HCT116 (cell line): ENCODE data around the gene TIMM10. TPM values are rescaled to one million over a fixed set of nuclear protein-coding genes. Genes with fewer than 3 reads are reported as not detected.

Experiments
- ATAC-seq: fragments of 200-7000 bp; cut with Tn5 transposase; 2 replicates; pipeline ENCODE4 v1.9.1; 2020; ENCODE audit warnings: mild to moderate bottlenecking, moderate library complexity
- BruUV-seq: library from RNA; stranded (reverse); fragments of 400-500 nt; replicated peaks from 2 replicates; lab custom pipeline; 2021; lab: Mats Ljungman, UMichigan
- CTCF ChIA-PET: fragments of 300-600 bp; sonication (Branson Sonifier 250); formaldehyde crosslinking; loops from one replicate; lab custom pipeline; 2021; ENCODE audit warnings: antibody characterized with exemption; lab: Charles Lee
- POLR2A ChIA-PET: fragments of 300-600, 350-600 bp; sonication (Branson Sonifier 250); formaldehyde crosslinking; loops from one replicate; lab custom pipeline; 2021; ENCODE audit warnings: antibody characterized with exemption; lab: Charles Lee
- RAD21 ChIA-PET, 2 experiments: fragments of 300-600 bp; sonication (Branson Sonifier 250); formaldehyde crosslinking; loops; one replicate each; lab custom pipeline; 2023; ENCODE audit warnings: low total read pairs in 2 of 2; ENCODE audit not compliant: uncharacterized antibody in 2 of 2, unreplicated experiment in 2 of 2, low non-redundant PET in 1 of 2; lab: Charles Lee
- DNase-seq: peaks from one replicate; pipeline ENCODE4 v3.0.0-alpha.2; 2010; ENCODE audit warnings: low read depth, low spot score
- H2AFZ ChIP-seq: fragments of 200-600 bp; shearing (Covaris generic), sonication (generic); 2 replicates; pipeline ENCODE4 v1.6.1; 2017; ENCODE audit warnings: low read depth, mixed run types, mixed read lengths, antibody characterized with exemption, low read length; ENCODE audit not compliant: poor library complexity, severe bottlenecking
- H3K27ac ChIP-seq: 2 replicates; pipeline ENCODE4 v1.5.1; 2012; ENCODE audit warnings: low read depth, low read length
- H3K27me3 ChIP-seq: fragments of 200-600 bp; sonication (generic); 2 replicates; pipeline ENCODE4 v1.6.1; 2016; ENCODE audit warnings: mixed run types, low read length, mixed read lengths; ENCODE audit not compliant: insufficient read depth
- H3K36me3 ChIP-seq, 2 experiments: fragments of 200-500 bp in 1 of 2; fragments of 200-600 bp in 1 of 2; sonication (Bioruptor generic) in 1 of 2; sonication (generic) in 1 of 2; 2 replicates each; pipeline versions ENCODE4 v1.5.1 to v1.6.1; 2014 to 2016; ENCODE audit warnings: low read length in 2 of 2, inconsistent platforms in 1 of 2, mixed read lengths in 1 of 2, mixed run types in 1 of 2; ENCODE audit not compliant: insufficient read depth in 2 of 2, control insufficient read depth in 1 of 2
- H3K4me1 ChIP-seq, 2 experiments: fragments of 200-600 bp in 1 of 2; sonication (generic) in 1 of 2; 2 replicates each; pipeline versions ENCODE4 v1.5.1 to v1.6.1; 2012 to 2017; ENCODE audit warnings: low read length in 2 of 2, inconsistent platforms in 1 of 2, mild to moderate bottlenecking in 1 of 2, mixed read lengths in 1 of 2, mixed run types in 1 of 2, moderate library complexity in 1 of 2; ENCODE audit not compliant: insufficient read depth in 2 of 2, control insufficient read depth in 1 of 2
- H3K4me2 ChIP-seq: fragments of 200-600 bp; sonication (generic); 2 replicates; pipeline ENCODE4 v1.6.1; 2017; ENCODE audit warnings: mixed run types, low read length, mixed read lengths
- H3K4me3 ChIP-seq, 2 experiments: fragments of 200-600 bp in 1 of 2; sonication (generic) in 1 of 2; replicated peaks in 1 of 2; 2 replicates each; pipeline ENCODE4 v1.5.1; 2011 to 2016; ENCODE audit warnings: low read length in 2 of 2, control low read depth in 1 of 2, low read depth in 1 of 2, mild to moderate bottlenecking in 1 of 2, mixed read lengths in 1 of 2, mixed run types in 1 of 2
- H3K79me2 ChIP-seq: fragments of 200-600 bp; sonication (generic); 2 replicates; pipeline ENCODE4 v1.6.1; 2017; ENCODE audit warnings: mild to moderate bottlenecking, mixed run types, low read length, moderate library complexity, mixed read lengths; ENCODE audit not compliant: insufficient read depth
- H3K9ac ChIP-seq: fragments of 200-600 bp; sonication (generic); 2 replicates; pipeline ENCODE4 v1.6.1; 2016; ENCODE audit warnings: low read length, mixed read lengths
- H3K9me2 ChIP-seq: fragments of 200-600 bp; sonication (generic), shearing (Covaris generic); 2 replicates; pipeline ENCODE4 v1.6.1; 2017; ENCODE audit warnings: mixed run types, mild to moderate bottlenecking, moderate library complexity; ENCODE audit not compliant: insufficient read depth
- H3K9me3 ChIP-seq, 2 experiments: fragments of 200-500 bp in 1 of 2; fragments of 200-600 bp in 1 of 2; sonication (Bioruptor generic) in 1 of 2; sonication (generic) in 1 of 2; 2 replicates each; pipeline ENCODE4 v1.6.1; 2014 to 2017; ENCODE audit warnings: low read length in 2 of 2, mixed read lengths in 2 of 2, inconsistent platforms in 1 of 2, low read depth in 1 of 2, mild to moderate bottlenecking in 1 of 2, mixed run types in 1 of 2, moderate library complexity in 1 of 2; ENCODE audit not compliant: control insufficient read depth in 1 of 2, insufficient read depth in 1 of 2
- H4K20me1 ChIP-seq: fragments of 200-600 bp; sonication (generic), shearing (Covaris generic); 2 replicates; pipeline ENCODE4 v1.6.1; 2017; ENCODE audit warnings: mixed run types, mild to moderate bottlenecking, moderate library complexity; ENCODE audit not compliant: insufficient read depth
- CBX3 ChIP-seq: IDR thresholded peaks from 2 replicates; pipeline ENCODE4 v1.6.1; 2012; ENCODE audit warnings: low read depth
- CEBPB ChIP-seq: IDR thresholded peaks from 2 replicates; pipeline ENCODE4 v1.6.1; 2012; ENCODE audit warnings: low read depth
- EGR1 ChIP-seq: IDR thresholded peaks from 2 replicates; pipeline ENCODE4 v1.6.1; 2012; ENCODE audit warnings: low read depth
- EZH2 ChIP-seq: fragments of 200-600 bp; sonication (generic); IDR thresholded peaks from 2 replicates; pipeline ENCODE4 v1.6.1; 2017; ENCODE audit warnings: antibody characterized with exemption, mixed run types
- FOSL1 ChIP-seq: IDR thresholded peaks from 2 replicates; pipeline ENCODE4 v1.6.1; 2012; ENCODE audit warnings: low read depth
- JUND ChIP-seq: IDR thresholded peaks from 2 replicates; pipeline ENCODE4 v1.6.1; 2012
- RAD21 ChIP-seq: IDR thresholded peaks from 2 replicates; pipeline ENCODE4 v1.6.1; 2012; ENCODE audit warnings: low read depth, mild to moderate bottlenecking
- SIN3A ChIP-seq: IDR thresholded peaks from 2 replicates; pipeline ENCODE4 v1.6.1; 2012; ENCODE audit warnings: low read depth
- SP1 ChIP-seq: IDR thresholded peaks from 2 replicates; pipeline ENCODE4 v1.6.1; 2012; ENCODE audit warnings: low read depth
- TCF7L2 ChIP-seq: IDR thresholded peaks from 2 replicates; pipeline ENCODE4 v1.7.0; 2011; ENCODE audit warnings: borderline replicate concordance, inconsistent platforms; ENCODE audit not compliant: insufficient read depth, insufficient read length; ENCODE audit errors: extremely low read depth
- YY1 ChIP-seq: IDR thresholded peaks from 2 replicates; pipeline ENCODE4 v1.6.1; 2011; ENCODE audit warnings: low read length, low read depth, moderate library complexity, mild to moderate bottlenecking; ENCODE audit not compliant: insufficient replicate concordance; ENCODE audit errors: extremely low read depth
- ZFX ChIP-seq: fragments of 450-650 bp; IDR thresholded peaks from 2 replicates; pipeline ENCODE4 v1.6.1; 2017
- ZNF274 ChIP-seq: fragments of 200-500 bp; sonication (Bioruptor generic); IDR thresholded peaks from 2 replicates; pipeline ENCODE4 v1.6.1; 2014; ENCODE audit warnings: mild to moderate bottlenecking, low read depth, low read length, inconsistent platforms
- intact Hi-C: fragments of 100-400 bp; cut with micrococcal nuclease; formaldehyde crosslinking; loops from 2 replicates; pipeline ENCODE4 v1.10.0; 2022
- total RNA-seq: library from RNA; stranded (reverse); gene quantifications from one replicate; pipeline ENCODE4 v1.2.1, GENCODE V29; 2021; ENCODE audit not compliant: unreplicated experiment
- TF ChIP-seq, protein P1 (sequence below): IDR thresholded peaks from 2 replicates; pipeline ENCODE4 v1.6.1; 2012
- TF ChIP-seq, protein P2 (sequence below), 3 experiments: fragments of 200-600 bp in 1 of 3; sonication (generic) in 1 of 3; IDR thresholded peaks in 2 of 3; conservative IDR thresholded peaks in 1 of 3; 2 replicates each; pipeline ENCODE4 v1.5.1; 2012 to 2017; ENCODE audit warnings: low read depth in 2 of 3, low read length in 2 of 3, antibody characterized with exemption in 1 of 3, borderline replicate concordance in 1 of 3, control low read depth in 1 of 3, mild to moderate bottlenecking in 1 of 3, mixed read lengths in 1 of 3, mixed run types in 1 of 3, moderate library complexity in 1 of 3; ENCODE audit not compliant: insufficient read depth in 1 of 3

TIMM10 gene
- total RNA-seq, 1 experiment from 2014 or later = 65.6 TPM

DNA sequence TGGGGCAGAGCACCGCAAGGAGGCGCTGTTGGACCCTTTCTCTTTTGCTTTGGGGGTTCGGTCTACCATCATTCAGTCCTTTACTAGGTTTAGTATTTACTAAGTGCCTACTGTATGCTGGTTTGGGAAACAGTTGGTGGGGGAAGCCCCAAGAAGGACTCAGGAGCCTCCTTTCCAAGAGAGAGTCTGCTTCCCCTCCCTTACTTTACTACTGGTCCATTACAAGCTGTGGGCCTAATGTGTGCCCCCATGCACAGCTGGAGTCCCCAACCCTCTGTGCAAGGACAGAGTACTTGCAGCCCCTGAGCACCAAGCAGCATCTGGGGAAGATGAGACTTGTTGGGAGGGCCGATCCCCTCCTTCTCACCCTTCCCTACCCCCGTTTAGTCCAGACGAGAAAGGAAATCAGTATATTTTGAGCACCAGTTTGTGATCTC is 37.8 kb upstream of the TIMM10 start:
- Histone ChIP-seq H3K27ac (peak overlapping the region; percentile 67), H3K9me2 (no peaks in the 10 kb centered on the region), H3K79me2 (no peaks in the 10 kb centered on the region), H3K36me3 (no peaks in the 10 kb centered on the region), H3K27me3 (no peaks in the 10 kb centered on the region), H3K9ac (peak overlapping the region; percentile 49), H4K20me1 (no peaks in the 10 kb centered on the region), H3K4me3 (peak overlapping the region; percentile 66 to 73), H3K4me2 (peak overlapping the region; percentile 87), H3K9me3 (no peaks in the 10 kb centered on the region), H2AFZ (peak overlapping the region; percentile 46), H3K4me1 (peaks cover 7 to 19% of the 10 kb centered on the region in 2 experiments; a peak in 3 of 4 replicates)
- CTCF ChIA-PET = interaction anchor here (0.5 to 2.6 kb wide), 8 partner anchors 10 to 231 kb away, joined by 3 to 40 read pairs (median 4); no protein-coding TSS in a partner anchor
- no TSS peak for BruUV-seq
- TF ChIP-seq ZFX = no peak
- peak; percentile 13 for TF ChIP-seq TCF7L2
- no peak for TF ChIP-seq FOSL1
- no peak for TF ChIP-seq SP1
- no peak for TF ChIP-seq SIN3A
- TF ChIP-seq CEBPB = no peak
- TF ChIP-seq RAD21 = peak; percentile 81
- no peak for TF ChIP-seq EZH2
- no peak for TF ChIP-seq JUND
- no peak for TF ChIP-seq CBX3
- TF ChIP-seq YY1 = no peak
- TF ChIP-seq EGR1 = no peak
- TF ChIP-seq, protein P1, sequence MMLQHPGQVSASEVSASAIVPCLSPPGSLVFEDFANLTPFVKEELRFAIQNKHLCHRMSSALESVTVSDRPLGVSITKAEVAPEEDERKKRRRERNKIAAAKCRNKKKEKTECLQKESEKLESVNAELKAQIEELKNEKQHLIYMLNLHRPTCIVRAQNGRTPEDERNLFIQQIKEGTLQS = no peak
- TF ChIP-seq, protein P2, sequence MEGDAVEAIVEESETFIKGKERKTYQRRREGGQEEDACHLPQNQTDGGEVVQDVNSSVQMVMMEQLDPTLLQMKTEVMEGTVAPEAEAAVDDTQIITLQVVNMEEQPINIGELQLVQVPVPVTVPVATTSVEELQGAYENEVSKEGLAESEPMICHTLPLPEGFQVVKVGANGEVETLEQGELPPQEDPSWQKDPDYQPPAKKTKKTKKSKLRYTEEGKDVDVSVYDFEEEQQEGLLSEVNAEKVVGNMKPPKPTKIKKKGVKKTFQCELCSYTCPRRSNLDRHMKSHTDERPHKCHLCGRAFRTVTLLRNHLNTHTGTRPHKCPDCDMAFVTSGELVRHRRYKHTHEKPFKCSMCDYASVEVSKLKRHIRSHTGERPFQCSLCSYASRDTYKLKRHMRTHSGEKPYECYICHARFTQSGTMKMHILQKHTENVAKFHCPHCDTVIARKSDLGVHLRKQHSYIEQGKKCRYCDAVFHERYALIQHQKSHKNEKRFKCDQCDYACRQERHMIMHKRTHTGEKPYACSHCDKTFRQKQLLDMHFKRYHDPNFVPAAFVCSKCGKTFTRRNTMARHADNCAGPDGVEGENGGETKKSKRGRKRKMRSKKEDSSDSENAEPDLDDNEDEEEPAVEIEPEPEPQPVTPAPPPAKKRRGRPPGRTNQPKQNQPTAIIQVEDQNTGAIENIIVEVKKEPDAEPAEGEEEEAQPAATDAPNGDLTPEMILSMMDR (IDR thresholded peaks at IDR 0.05 in 2 of 3, conservative IDR thresholded peaks at IDR 0.05 in 1 of 3; ENCODE audit: borderline replicate concordance in 1 of 3, insufficient read depth in 1 of 3, low read depth in 2 of 3, low read length in 2 of 3) = peak; percentile 90 to 96 (median 95); a peak in 5 of 6 replicates
- no peak for TF ChIP-seq ZNF274
- ATAC-seq (peak; percentile 29), DNase-seq (peak; percentile 56)
- RAD21 ChIA-PET = interaction anchor here (0.6 to 1.9 kb wide), 5 partner anchors 73 to 699 kb away, joined by 3 to 9 read pairs (median 4); partner anchors contain the start of gene OR10W1 (in 1 of the 2)
- POLR2A ChIA-PET = interaction anchor here (2.1 kb wide), 1 partner anchor 73 kb away, joined by 8 read pairs; no protein-coding TSS in a partner anchor
- intact Hi-C loops = loop anchor here (1.0 kb wide), 2 partner anchors 73 to 945 kb away; no protein-coding TSS in a partner anchor
